AG09319 (cell line): ENCODE results near the gene GAS5.

Experiments used
- DNase-seq: peaks from one replicate; pipeline ENCODE4 v3.0.0-alpha.2; 2010; ENCODE audit warnings: low read depth; ENCODE audit errors: extremely low read depth
- TF ChIP-seq, protein P1 (sequence below): IDR thresholded peaks from 2 replicates; pipeline ENCODE4 v1.5.1; 2011; ENCODE audit warnings: low read depth, mild to moderate bottlenecking, inconsistent platforms, low read length, moderate library complexity

GAS5 gene

DNA sequence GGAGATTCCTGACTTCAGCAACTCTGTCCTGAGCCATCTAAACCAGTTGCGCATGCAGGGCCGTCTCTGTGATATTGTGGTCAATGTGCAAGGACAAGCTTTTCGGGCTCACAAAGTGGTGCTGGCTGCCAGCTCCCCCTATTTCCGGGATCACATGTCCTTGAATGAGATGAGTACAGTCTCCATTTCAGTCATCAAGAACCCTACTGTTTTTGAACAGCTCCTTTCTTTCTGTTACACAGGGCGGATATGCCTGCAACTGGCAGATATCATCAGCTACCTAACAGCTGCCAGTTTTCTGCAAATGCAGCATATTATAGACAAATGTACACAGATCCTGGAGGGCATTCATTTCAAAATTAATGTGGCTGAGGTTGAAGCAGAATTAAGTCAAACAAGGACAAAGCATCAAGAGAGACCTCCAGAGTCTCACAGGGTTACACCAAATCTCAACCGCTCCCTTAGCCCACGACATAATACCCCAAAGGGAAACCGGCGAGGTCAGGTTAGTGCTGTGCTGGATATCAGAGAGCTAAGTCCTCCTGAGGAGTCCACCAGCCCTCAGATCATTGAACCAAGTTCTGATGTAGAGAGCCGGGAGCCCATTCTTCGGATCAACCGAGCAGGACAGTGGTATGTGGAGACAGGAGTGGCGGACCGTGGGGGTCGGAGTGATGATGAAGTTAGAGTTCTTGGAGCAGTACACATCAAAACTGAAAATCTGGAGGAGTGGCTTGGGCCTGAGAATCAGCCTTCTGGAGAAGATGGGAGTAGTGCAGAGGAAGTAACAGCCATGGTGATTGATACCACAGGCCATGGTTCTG is 2.7 kb upstream of the GAS5 start:
- TF ChIP-seq, protein P1, sequence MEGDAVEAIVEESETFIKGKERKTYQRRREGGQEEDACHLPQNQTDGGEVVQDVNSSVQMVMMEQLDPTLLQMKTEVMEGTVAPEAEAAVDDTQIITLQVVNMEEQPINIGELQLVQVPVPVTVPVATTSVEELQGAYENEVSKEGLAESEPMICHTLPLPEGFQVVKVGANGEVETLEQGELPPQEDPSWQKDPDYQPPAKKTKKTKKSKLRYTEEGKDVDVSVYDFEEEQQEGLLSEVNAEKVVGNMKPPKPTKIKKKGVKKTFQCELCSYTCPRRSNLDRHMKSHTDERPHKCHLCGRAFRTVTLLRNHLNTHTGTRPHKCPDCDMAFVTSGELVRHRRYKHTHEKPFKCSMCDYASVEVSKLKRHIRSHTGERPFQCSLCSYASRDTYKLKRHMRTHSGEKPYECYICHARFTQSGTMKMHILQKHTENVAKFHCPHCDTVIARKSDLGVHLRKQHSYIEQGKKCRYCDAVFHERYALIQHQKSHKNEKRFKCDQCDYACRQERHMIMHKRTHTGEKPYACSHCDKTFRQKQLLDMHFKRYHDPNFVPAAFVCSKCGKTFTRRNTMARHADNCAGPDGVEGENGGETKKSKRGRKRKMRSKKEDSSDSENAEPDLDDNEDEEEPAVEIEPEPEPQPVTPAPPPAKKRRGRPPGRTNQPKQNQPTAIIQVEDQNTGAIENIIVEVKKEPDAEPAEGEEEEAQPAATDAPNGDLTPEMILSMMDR = no peak
- no peak for DNase-seq

DNA sequence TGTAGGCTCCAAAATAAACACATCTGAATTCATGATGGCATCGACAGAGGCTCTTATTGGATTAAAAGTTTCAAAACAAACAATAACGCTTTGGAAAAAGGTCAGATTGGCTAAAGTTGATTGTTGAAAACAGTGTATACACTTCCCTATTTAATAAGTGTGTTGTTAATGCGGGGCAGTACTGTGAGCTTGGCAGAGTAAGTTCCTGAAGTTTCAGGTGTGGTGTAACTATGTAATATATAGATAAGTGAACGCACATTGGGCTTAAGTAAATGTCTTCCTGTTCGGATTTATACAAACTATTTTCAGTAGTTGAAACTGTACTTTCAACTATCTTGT is 1.2 kb upstream of the GAS5 start:
- no peak for DNase-seq
- TF ChIP-seq, protein P1 = no peak

- TF ChIP-seq, protein P1 = no peak
- DNase-seq = peak; percentile 27
Measured at GRCh38 chr1:173868266-173869020, 654 bp upstream of the GAS5 start, which contains the start of gene ZBTB37. ZBTB37 (plus strand) TSS chr1:173868380; CDS start chr1:173870226, 1,846 bp downstream.

DNA sequence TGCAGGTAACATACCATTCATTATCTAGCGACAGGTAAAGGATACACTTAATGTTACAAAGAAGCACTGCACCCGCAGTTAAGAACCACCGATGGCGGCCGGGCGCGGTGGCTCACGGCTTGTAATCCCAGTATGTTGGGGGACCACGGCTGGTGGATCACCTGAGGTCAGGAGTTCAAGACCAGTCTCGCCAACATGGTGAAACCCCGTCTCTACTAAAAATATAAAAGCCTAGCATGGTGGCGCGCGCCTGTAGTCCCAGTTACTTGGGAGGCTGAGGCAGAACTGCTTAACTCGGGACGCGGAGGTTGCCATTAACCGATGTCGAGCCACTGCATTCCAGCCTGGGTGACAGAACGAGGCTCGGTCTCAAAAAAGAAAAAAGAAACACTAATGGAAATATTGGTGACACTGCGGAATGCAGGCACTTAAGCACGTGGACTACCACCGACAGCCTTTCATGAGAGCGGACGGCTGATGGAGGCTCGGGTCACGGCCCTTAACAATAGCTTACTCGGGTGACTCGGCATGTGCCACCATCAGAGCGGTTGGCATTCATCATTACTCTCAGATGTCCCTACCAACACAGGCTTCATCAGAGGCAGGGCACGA is 542 bp downstream of the GAS5 start:
- TF ChIP-seq, protein P1 = no peak
- no peak for DNase-seq

DNA sequence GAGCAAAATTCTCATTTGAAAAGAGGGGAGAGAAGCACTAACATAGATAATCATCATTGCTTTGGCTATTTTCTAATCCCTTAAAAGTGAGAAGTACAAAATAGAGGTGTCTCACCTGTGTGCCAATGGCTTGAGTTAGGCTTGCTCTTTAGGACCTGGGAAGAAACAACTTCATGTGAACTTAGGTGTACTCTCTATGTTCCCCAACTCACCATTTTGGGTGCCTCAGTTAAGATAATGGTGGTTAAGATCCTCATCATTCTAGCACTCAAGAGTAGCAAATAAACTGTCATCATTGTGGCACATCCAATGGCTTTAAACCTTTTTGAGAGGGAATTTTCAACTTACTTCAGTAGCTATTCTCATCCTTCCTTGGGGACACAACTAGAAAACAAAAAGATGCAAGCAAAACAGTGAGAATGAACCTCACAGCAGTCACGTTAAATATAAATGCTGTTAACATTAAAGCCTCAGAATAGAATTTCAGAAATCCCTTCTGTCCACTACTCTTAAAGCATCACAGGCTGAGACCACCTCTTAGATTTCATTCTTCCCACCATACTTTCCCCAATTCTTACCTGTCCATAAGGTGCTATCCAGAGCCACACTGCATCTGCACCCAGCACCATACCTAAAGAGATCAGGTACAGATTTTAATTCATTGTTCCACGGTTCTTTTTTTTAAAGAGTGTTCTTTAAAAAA is 1.2 kb downstream of the GAS5 start:
- DNase-seq = no peak
- TF ChIP-seq, protein P1 = no peak

DNA sequence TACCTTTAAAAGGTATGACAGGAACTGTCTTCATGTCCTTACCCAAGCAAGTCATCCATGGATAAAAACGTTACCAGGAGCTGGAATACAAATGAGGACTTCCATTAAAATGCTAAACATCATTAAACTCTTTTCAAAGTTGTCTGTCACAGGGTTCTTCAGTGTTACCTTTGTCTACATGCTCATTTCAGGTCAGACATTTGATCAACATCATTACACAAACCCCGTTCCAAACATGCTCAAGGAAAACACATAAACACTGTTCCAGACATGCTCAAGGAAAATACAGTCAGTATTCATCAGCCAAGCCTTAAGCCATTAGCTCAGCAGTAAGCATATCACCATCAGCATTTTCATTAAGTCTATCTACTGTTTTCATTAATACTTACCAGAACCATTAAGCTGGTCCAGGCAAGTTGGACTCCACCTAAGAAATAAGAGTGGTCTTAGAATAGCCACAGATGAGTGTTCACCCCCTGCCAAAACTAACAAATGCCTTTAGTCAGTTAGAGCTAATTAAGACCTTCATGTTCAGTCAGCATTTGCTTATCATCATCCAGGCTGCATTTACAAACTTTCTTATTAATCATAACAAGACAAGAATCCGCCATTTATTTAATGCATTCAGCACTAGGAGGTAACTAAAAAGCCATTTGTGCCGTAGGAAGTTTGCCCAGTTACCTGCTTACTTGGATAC is 2.2 kb downstream of the GAS5 start:
- DNase-seq = no peak
- TF ChIP-seq, protein P1 = no peak
